CD14-positive monocyte (primary cell): Measurements from ENCODE around the gene CCDC69. TPM values are rescaled to one million over a fixed set of nuclear protein-coding genes. Genes with fewer than 3 reads are reported as not detected.

Source experiments
- DNase-seq, 3 donors: peaks; one replicate each; pipeline ENCODE4 v3.0.0-alpha.2; 2011 to 2022
- H2AFZ ChIP-seq: 2 replicates; pipeline ENCODE4 v1.6.0; 2012; ENCODE audit warnings: mild to moderate bottlenecking, low read depth, low read length, inconsistent platforms; ENCODE audit not compliant: insufficient read depth, poor library complexity, severe bottlenecking
- H3K27ac ChIP-seq, 2 donors: 1 replicate in 1 of 2; 2 replicates in 1 of 2; pipeline ENCODE4 v1.5.1; 2012 to 2013; ENCODE audit warnings: low read length in 2 of 2, control low read depth in 1 of 2, inconsistent platforms in 1 of 2, low read depth in 1 of 2, mild to moderate bottlenecking in 1 of 2
- H3K27me3 ChIP-seq, 2 donors: one replicate each; pipeline versions ENCODE4 v1.6.0 to v1.6.1; 2011 to 2013; ENCODE audit warnings: low read length in 2 of 2; ENCODE audit not compliant: control insufficient read depth in 2 of 2, insufficient read depth in 2 of 2
- H3K36me3 ChIP-seq, 2 donors: replicated peaks in 1 of 2; 1 replicate in 1 of 2; 2 replicates in 1 of 2; pipeline versions ENCODE4 v1.5.1 to v1.6.1; 2012 to 2013; ENCODE audit warnings: low read length in 2 of 2, control low read depth in 1 of 2, inconsistent platforms in 1 of 2, mild to moderate bottlenecking in 1 of 2; ENCODE audit not compliant: insufficient read depth in 2 of 2, control insufficient read depth in 1 of 2
- H3K4me1 ChIP-seq, 2 donors: 1 replicate in 1 of 2; 2 replicates in 1 of 2; pipeline versions ENCODE4 v1.5.1 to v1.6.1; 2012 to 2013; ENCODE audit warnings: low read length in 2 of 2, control low read depth in 1 of 2, inconsistent platforms in 1 of 2, mild to moderate bottlenecking in 1 of 2, moderate library complexity in 1 of 2; ENCODE audit not compliant: insufficient read depth in 2 of 2, control insufficient read depth in 1 of 2
- H3K4me2 ChIP-seq: replicated peaks from 2 replicates; pipeline ENCODE3; 2012; ENCODE audit warnings: low read length, moderate library complexity, mild to moderate bottlenecking; ENCODE audit not compliant: poor library complexity, severe bottlenecking; ENCODE audit errors: extremely low read depth
- H3K4me3 ChIP-seq, 3 experiments: fragments of 200-600 bp in 1 of 3; sonication (generic) in 1 of 3; replicated peaks in 1 of 3; 1 replicate in 2 of 3; 2 replicates in 1 of 3; pipeline ENCODE4 v1.5.1; 2011 to 2013; ENCODE audit warnings: low read length in 3 of 3, mild to moderate bottlenecking in 3 of 3, control low read depth in 2 of 3, low read depth in 2 of 3, inconsistent platforms in 1 of 3, moderate library complexity in 1 of 3
- H3K79me2 ChIP-seq: 2 replicates; pipeline ENCODE4 v1.6.0; 2012; ENCODE audit warnings: mild to moderate bottlenecking, control low read depth, inconsistent platforms, low read length, moderate library complexity; ENCODE audit not compliant: insufficient read depth
- H3K9ac ChIP-seq: 2 replicates; pipeline ENCODE4 v1.6.0; 2017; ENCODE audit warnings: low read length, mild to moderate bottlenecking; ENCODE audit not compliant: insufficient read depth, poor library complexity, severe bottlenecking
- H3K9me3 ChIP-seq, 2 donors: replicated peaks in 1 of 2; 1 replicate in 1 of 2; 2 replicates in 1 of 2; pipeline versions ENCODE4 v1.5.1 to v1.6.1; 2012 to 2013; ENCODE audit warnings: low read length in 2 of 2, control low read depth in 1 of 2; ENCODE audit not compliant: control insufficient read depth in 1 of 2, insufficient read depth in 1 of 2
- H4K20me1 ChIP-seq: 2 replicates; pipeline ENCODE4 v1.6.0; 2012; ENCODE audit warnings: mild to moderate bottlenecking, low read length, control low read depth, moderate library complexity; ENCODE audit not compliant: insufficient read depth
- H3K27ac Mint-ChIP-seq, 7 donors: one replicate each; pipeline ENCODE4 v1.8.0; 2020; ENCODE audit warnings: mild to moderate bottlenecking in 7 of 7, mixed read lengths in 7 of 7, moderate library complexity in 6 of 7, inconsistent platforms in 2 of 7
- H3K27me3 Mint-ChIP-seq, 3 donors: one replicate each; pipeline ENCODE4 v1.8.0; 2021 to 2022; ENCODE audit warnings: low read depth in 3 of 3, mild to moderate bottlenecking in 3 of 3, mixed read lengths in 3 of 3, moderate library complexity in 3 of 3, inconsistent platforms in 1 of 3
- H3K36me3 Mint-ChIP-seq, 2 donors: one replicate each; pipeline ENCODE4 v1.8.0; 2020; ENCODE audit warnings: mixed read lengths in 2 of 2, inconsistent platforms in 1 of 2, mild to moderate bottlenecking in 1 of 2
- H3K4me1 Mint-ChIP-seq: one replicate; pipeline ENCODE4 v1.8.0; 2020; ENCODE audit warnings: mild to moderate bottlenecking, mixed read lengths
- H3K4me3 Mint-ChIP-seq, 2 donors: one replicate each; pipeline ENCODE4 v1.8.0; 2020; ENCODE audit warnings: mild to moderate bottlenecking in 2 of 2, mixed read lengths in 2 of 2, moderate library complexity in 1 of 2
- H3K9me3 Mint-ChIP-seq, 7 donors: one replicate each; pipeline ENCODE4 v1.8.0; 2020 to 2022; ENCODE audit warnings: mixed read lengths in 7 of 7, mild to moderate bottlenecking in 6 of 7, moderate library complexity in 6 of 7, inconsistent platforms in 2 of 7
- WGBS: methylation state at CpG from one replicate; pipeline ENCODE4 v1.1.5; 2013; ENCODE audit warnings: missing lambda C conversion rate; ENCODE audit not compliant: insufficient coverage; 5-methylcytosine and 5-hydroxymethylcytosine counted together
- intact Hi-C, 2 donors: fragments of 100-400 bp; cut with micrococcal nuclease; formaldehyde crosslinking; loops; one replicate each; pipeline versions ENCODE4 v1.15.0 to v1.15.1; 2023
- polyA plus RNA-seq, 3 donors: library from polyadenylated mRNA; depleted of rRNA in 1 of 3; unstranded in 2 of 3; stranded (reverse) in 1 of 3; fragments of 300-500 nt in 2 of 3; fragments of >200 nt in 1 of 3; fragmentation: Illumina TruSeq in 2 of 3; gene quantifications; 1 replicate in 2 of 3; 2 replicates in 1 of 3; pipeline ENCODE4 v1.2.3, GENCODE V29; 2012 to 2021
- TF ChIP-seq, protein P1 (sequence below): fragments of 200-600 bp; IDR thresholded peaks from one replicate; pipeline ENCODE4 v1.8.0; 2022; ENCODE audit warnings: antibody characterized with exemption, mild to moderate bottlenecking

The CCDC69 gene
- polyA plus RNA-seq, 3 donors, result 68.4 to 176 (median 84.1) TPM

DNA sequence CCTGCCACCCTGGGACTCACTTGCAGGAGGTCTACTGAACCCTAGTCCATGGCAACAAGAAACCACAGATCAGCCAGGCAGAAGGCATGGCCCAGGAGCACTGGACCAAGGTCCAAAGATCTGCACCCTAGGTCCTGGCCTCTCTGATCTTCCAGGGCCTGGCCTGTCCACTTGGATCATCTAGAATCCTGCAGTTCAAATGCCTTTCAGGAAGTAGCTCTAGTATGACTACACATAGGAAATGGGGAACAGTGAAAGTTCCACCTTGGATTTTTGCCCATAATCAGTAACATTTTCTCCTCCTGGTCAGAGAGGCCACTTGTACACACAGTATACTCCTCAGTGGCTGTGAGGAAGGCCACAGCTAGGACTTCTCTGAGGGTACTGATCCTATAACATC is 77.8 kb downstream of the CCDC69 start:
- Histone ChIP-seq H4K20me1 (peaks cover 71% of the 10 kb centered on the region), H3K4me3 (no peak overlapping the region), H3K36me3 (peaks cover 47 to 68% of the 10 kb centered on the region in 2 donors), H3K9me3 (no peaks in the 10 kb centered on the region), H3K27ac (peak overlapping the region in 1 of 2 donors; percentile 63), H2AFZ (no peak overlapping the region), H3K79me2 (peaks cover 100% of the 10 kb centered on the region), H3K27me3 (no peaks in the 10 kb centered on the region), H3K9ac (no peak overlapping the region), H3K4me1 (peaks cover 44 to 47% of the 10 kb centered on the region in 2 donors), H3K4me2 (no peak overlapping the region)
- intact Hi-C loops, result no loop called here
- Mint-ChIP-seq H3K36me3 (peaks cover 57 to 67% of the 10 kb centered on the region in 2 donors), H3K27me3 (no peaks in the 10 kb centered on the region), H3K4me1 (peaks cover 89% of the 10 kb centered on the region), H3K9me3 (no peaks in the 10 kb centered on the region), H3K27ac (peak overlapping the region in 6 of 7 donors; percentile 66 to 79 (median 72)), H3K4me3 (no peak overlapping the region)
- peak in 2 of 3 donors; percentile 38 to 47 for DNase-seq
- TF ChIP-seq, protein P1, sequence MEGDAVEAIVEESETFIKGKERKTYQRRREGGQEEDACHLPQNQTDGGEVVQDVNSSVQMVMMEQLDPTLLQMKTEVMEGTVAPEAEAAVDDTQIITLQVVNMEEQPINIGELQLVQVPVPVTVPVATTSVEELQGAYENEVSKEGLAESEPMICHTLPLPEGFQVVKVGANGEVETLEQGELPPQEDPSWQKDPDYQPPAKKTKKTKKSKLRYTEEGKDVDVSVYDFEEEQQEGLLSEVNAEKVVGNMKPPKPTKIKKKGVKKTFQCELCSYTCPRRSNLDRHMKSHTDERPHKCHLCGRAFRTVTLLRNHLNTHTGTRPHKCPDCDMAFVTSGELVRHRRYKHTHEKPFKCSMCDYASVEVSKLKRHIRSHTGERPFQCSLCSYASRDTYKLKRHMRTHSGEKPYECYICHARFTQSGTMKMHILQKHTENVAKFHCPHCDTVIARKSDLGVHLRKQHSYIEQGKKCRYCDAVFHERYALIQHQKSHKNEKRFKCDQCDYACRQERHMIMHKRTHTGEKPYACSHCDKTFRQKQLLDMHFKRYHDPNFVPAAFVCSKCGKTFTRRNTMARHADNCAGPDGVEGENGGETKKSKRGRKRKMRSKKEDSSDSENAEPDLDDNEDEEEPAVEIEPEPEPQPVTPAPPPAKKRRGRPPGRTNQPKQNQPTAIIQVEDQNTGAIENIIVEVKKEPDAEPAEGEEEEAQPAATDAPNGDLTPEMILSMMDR, result no peak

DNA sequence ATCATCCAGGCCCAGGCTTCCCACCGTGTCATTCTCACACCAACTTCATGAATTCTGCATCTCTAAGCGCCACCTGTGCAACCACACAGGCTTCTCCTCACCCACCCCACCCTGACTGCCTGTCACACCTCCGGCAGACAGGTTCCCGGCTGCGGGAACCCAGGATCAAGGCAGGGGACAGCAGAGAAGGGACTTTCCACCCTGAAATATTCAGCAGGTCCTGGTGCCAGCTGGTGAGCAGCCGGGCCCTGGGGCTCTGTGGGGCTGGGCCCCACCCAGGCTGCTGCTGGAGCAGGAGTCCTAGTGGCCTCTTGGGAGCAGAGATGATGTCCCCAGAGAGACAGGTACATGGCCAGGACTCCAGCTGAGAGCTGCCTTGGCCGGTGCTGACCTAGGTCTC is 79.0 kb downstream of the CCDC69 start:
- intact Hi-C loops, result no loop called here
- no peak overlapping the region for H3K4me3 Mint-ChIP-seq
- Histone ChIP-seq H3K4me1 (peaks cover 32 to 36% of the 10 kb centered on the region in 2 donors), H3K79me2 (peaks cover 99% of the 10 kb centered on the region), H3K9me3 (no peaks in the 10 kb centered on the region), H3K27ac (peak overlapping the region in 1 of 2 donors; percentile 4), H2AFZ (no peak overlapping the region), H3K27me3 (no peaks in the 10 kb centered on the region), H3K9ac (no peak overlapping the region), H3K4me3 (no peak overlapping the region), H3K4me2 (no peak overlapping the region), H4K20me1 (peaks cover 73% of the 10 kb centered on the region), H3K36me3 (peaks cover 57 to 77% of the 10 kb centered on the region in 2 donors)
- WGBS, result 100% methylated on average over 6 of the region's 7 CpGs
- DNase-seq, result no peak
- peak overlapping the region in 3 of 7 donors; percentile 24 to 63 (median 50) for H3K27ac Mint-ChIP-seq
- TF ChIP-seq, protein P1, result no peak
- peaks cover 63 to 78% of the 10 kb centered on the region in 2 donors for H3K36me3 Mint-ChIP-seq
- H3K4me1 Mint-ChIP-seq, result peaks cover 83% of the 10 kb centered on the region
- no peaks in the 10 kb centered on the region for H3K9me3 Mint-ChIP-seq
- no peaks in the 10 kb centered on the region for H3K27me3 Mint-ChIP-seq
